Measurements from ENCODE around the gene TAF12. TPM values are rescaled to one million over a fixed set of nuclear protein-coding genes. Genes with fewer than 3 reads are reported as not detected.

The TAF12 gene
- total and polyA plus RNA-seq, 4 donors = 20.8 to 41.4 (median 28.5) TPM

Small RNAs within 50 kb of the gene (small RNA-seq; reads per million reads assigned to genes)
- gene RF00422 (ENCODE audit: low replicate concordance) = not detected
- not detected for gene RNU11 (ENCODE audit: low replicate concordance)
- not detected for gene SNORA16A (ENCODE audit: low replicate concordance)
- not detected for gene SNORA44 (ENCODE audit: low replicate concordance)
- gene SNORA61 (ENCODE audit: low replicate concordance) = not detected
- 4,400 reads per million, percentile 100 among the genes with 10 or more reads in this experiment for gene SNORD99 (ENCODE audit: low replicate concordance)

Other genes starting within 250 kb of the TAF12 start
- gene RCC1, start 137.0 kb downstream of the TAF12 start, total RNA-seq = 10 to 100 TPM; 10.0 to 16.1 TPM
- 10 to 100 TPM; 20.0 to 20.4 TPM for gene RCC1, start 137.0 kb downstream of the TAF12 start, polyA plus RNA-seq (ENCODE audit: insufficient read length in 2 of 2)
- 10 to 100 TPM; 20.9 to 36.9 TPM for gene TRNAU1AP, start 90.0 kb downstream of the TAF12 start, total RNA-seq
- 10 to 100 TPM; 23.9 to 32.3 TPM for gene TRNAU1AP, start 90.0 kb downstream of the TAF12 start, polyA plus RNA-seq (ENCODE audit: insufficient read length in 2 of 2)
- 1 to 10 TPM; 6.3 to 9.2 TPM for gene RAB42, start 50.8 kb downstream of the TAF12 start, total RNA-seq
- 1 to 10 TPM; 3.2 to 4.6 TPM for gene RAB42, start 50.8 kb downstream of the TAF12 start, polyA plus RNA-seq (ENCODE audit: insufficient read length in 2 of 2)
- gene RNU11, start 5.5 kb upstream of the TAF12 start, total RNA-seq = not detected
- not detected for gene RNU11, start 5.5 kb upstream of the TAF12 start, polyA plus RNA-seq (ENCODE audit: insufficient read length in 2 of 2)
- gene GMEB1, start 25.7 kb upstream of the TAF12 start, total RNA-seq = 1 to 10 TPM; 7.3 to 9.6 TPM
- 10 to 100 TPM; 10.9 to 12.7 TPM for gene GMEB1, start 25.7 kb upstream of the TAF12 start, polyA plus RNA-seq (ENCODE audit: insufficient read length in 2 of 2)
- 10 to 100 TPM; 46.9 to 48.7 TPM for gene YTHDF2, start 93.9 kb upstream of the TAF12 start, total RNA-seq
- gene YTHDF2, start 93.9 kb upstream of the TAF12 start, polyA plus RNA-seq (ENCODE audit: insufficient read length in 2 of 2) = 10 to 100 TPM; 56.1 to 66.5 TPM
- gene OPRD1, start 169.1 kb upstream of the TAF12 start, total RNA-seq = 1 to 10 TPM in 1 of 2 donors, under 1 TPM in 1; 0.28 to 1.4 TPM
- under 1 TPM; 0.40 to 0.93 TPM for gene OPRD1, start 169.1 kb upstream of the TAF12 start, polyA plus RNA-seq (ENCODE audit: insufficient read length in 2 of 2)

Measured in spinal cord (tissue), 4 donors.